ENCODE measurements around the gene MKI67.

Gene MKI67

DNA sequence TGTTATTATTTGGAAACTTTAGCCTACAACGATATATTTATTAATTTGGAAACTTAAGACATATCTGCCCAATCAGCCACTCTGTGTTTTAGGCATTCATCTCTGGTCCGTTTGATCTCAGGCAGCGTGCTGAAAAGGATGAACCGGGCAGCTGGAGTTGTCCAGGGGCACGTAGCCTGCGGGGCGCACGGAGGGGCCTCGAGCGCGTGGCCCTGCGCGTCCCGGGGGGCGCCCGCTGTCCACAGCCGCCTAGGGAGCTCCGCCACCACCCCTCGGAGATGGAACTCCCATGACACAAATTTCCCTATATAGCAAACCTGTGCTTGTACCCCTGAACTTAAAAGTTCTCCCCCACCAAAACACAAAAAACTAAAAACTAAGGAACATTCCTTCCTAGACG lies 24.3 kb upstream of the MKI67 start:
- H3K36me3 ChIP-seq (replicated peaks) = no peaks in the 10 kb centered on the region
- peak overlapping the region; percentile 69 for H3K4me3 ChIP-seq (ENCODE audit: low read depth, low read length)
- DNase-seq = no peak
- in situ Hi-C loops (cut with HindIII; ENCODE audit: low pct_ligation_motif_present, low sequenced_read_pairs) = no loop called here
- TF ChIP-seq, protein P1, sequence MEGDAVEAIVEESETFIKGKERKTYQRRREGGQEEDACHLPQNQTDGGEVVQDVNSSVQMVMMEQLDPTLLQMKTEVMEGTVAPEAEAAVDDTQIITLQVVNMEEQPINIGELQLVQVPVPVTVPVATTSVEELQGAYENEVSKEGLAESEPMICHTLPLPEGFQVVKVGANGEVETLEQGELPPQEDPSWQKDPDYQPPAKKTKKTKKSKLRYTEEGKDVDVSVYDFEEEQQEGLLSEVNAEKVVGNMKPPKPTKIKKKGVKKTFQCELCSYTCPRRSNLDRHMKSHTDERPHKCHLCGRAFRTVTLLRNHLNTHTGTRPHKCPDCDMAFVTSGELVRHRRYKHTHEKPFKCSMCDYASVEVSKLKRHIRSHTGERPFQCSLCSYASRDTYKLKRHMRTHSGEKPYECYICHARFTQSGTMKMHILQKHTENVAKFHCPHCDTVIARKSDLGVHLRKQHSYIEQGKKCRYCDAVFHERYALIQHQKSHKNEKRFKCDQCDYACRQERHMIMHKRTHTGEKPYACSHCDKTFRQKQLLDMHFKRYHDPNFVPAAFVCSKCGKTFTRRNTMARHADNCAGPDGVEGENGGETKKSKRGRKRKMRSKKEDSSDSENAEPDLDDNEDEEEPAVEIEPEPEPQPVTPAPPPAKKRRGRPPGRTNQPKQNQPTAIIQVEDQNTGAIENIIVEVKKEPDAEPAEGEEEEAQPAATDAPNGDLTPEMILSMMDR (IDR thresholded peaks at IDR 0.05; ENCODE audit: low read depth, low read length, missing control alignments) = no peak
- H3K27ac ChIP-seq = no peak overlapping the region
- no peaks in the 10 kb centered on the region for H3K27me3 ChIP-seq (replicated peaks)

DNA sequence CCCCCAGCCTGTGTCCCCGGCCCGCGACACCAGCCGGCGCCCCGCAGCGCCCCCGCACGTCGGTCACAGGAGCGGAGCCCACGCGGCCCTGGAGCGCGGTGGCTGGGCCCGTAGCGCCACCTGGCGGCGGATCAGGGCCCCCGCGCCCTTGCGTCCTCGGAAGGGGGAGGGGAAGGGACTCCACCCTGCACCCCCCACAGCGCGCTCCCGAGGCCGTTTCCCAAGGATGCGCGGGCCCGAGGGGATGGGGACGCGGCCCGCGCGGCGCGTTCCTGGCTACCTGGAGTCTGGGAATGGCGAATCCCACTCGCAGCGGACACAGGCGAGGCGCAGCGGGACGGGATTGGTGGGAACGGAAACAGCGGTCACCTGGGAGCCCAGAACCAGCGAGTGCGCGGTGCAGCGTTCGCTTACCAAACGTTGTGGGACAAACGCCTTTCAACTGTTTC lies 23.8 kb upstream of the MKI67 start:
- Histone ChIP-seq H3K4me3 (ENCODE audit: low read depth, low read length) (peak overlapping the region; percentile 69), H3K36me3 (replicated peaks) (no peaks in the 10 kb centered on the region), H3K27me3 (replicated peaks) (no peaks in the 10 kb centered on the region), H3K27ac (no peak overlapping the region)
- in situ Hi-C loops (cut with HindIII; ENCODE audit: low pct_ligation_motif_present, low sequenced_read_pairs) = no loop called here
- TF ChIP-seq, protein P1 (IDR thresholded peaks at IDR 0.05; ENCODE audit: low read depth, low read length, missing control alignments) = peak; percentile 73
- peak; percentile 24 for DNase-seq

DNA sequence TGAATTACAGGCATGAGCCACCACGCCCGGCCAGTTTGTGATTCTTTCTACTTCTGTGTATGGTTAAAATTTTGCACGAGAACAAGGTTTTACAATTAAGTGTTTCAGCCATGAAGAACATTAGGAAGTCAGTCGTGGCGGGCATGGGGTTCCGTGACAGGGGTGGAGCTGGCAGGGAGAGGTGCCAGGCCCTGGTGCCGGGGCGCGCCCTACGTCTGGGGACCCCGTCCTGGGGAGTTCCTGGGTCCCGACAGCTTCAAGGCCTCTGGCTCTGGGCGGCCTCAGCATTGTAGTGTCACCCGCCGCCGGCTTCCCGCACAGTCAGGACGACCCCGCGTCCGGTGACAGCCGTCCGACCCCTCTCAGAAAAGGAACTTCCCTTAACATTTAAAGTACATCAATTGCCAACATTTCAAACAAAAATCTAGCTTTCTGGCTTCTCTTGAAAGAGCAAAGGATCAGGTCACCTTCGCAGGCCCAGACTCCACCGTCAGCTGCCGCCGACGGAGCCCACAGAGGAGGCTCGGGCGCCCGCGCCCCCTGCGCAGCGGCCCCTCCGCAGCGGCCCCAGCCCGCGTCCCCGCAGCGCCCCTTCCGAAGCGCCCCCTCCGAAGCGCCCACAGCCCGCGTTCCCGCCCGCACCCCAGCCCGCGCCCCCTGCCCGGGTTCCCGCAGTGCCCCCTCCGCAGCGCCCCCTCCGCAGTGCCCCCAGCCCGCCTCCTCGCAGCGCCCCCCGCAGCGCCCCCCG lies 23.2 kb upstream of the MKI67 start:
- TF ChIP-seq, protein P1 (IDR thresholded peaks at IDR 0.05; ENCODE audit: low read depth, low read length, missing control alignments) = no peak
- in situ Hi-C loops (cut with HindIII; ENCODE audit: low pct_ligation_motif_present, low sequenced_read_pairs) = no loop called here
- no peaks in the 10 kb centered on the region for H3K27me3 ChIP-seq (replicated peaks)
- no peak for DNase-seq
- no peaks in the 10 kb centered on the region for H3K36me3 ChIP-seq (replicated peaks)
- peak overlapping the region; percentile 9 for H3K4me3 ChIP-seq (ENCODE audit: low read depth, low read length)
- no peak overlapping the region for H3K27ac ChIP-seq

DNA sequence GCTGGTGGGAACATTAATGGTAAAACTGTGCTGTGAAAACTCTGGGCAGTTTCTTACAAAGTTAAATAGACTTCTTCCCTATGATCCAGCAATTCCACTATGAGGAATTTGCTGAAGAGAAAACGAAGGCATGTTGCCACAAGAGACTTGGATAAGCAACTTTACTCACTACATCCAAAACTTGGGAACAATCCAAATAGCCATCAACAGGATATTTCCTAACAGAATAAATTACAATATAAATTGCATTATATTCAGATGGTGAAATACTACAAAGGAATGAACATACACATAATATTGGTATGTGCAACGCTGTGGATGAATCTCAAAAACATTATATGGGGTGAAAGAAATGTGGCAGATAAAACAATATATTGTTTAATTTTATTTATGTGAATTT lies 21.4 kb upstream of the MKI67 start:
- no peaks in the 10 kb centered on the region for H3K36me3 ChIP-seq (replicated peaks)
- no peak overlapping the region for H3K4me3 ChIP-seq (ENCODE audit: low read depth, low read length)
- no peaks in the 10 kb centered on the region for H3K27me3 ChIP-seq (replicated peaks)
- TF ChIP-seq, protein P1 (IDR thresholded peaks at IDR 0.05; ENCODE audit: low read depth, low read length, missing control alignments) = no peak
- in situ Hi-C loops (cut with HindIII; ENCODE audit: low pct_ligation_motif_present, low sequenced_read_pairs) = no loop called here
- DNase-seq = peak; percentile 21
- no peak overlapping the region for H3K27ac ChIP-seq

DNA sequence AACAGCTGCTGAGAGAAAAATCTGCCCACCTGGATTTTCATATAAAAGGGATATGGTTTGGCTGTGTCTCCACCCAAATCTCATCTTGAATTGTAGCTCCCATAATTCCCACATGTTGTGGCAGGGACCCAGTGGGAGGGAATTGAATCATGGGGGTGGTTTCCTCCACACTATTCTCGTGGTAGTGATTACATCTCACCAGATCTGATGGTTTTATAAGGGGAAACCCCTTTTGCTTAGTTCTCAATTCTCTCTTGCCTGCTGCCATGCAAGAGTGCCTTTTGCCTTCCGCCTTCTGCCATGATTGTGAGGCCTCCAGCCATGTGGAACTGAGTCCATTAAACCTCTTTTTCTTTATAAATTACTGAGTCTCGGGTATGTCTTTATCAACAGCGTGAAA lies 20.8 kb upstream of the MKI67 start:
- no peaks in the 10 kb centered on the region for H3K36me3 ChIP-seq (replicated peaks)
- DNase-seq = no peak

More for the DNA sequence above, 20.8 kb upstream of the MKI67 start:
- TF ChIP-seq, protein P1 (IDR thresholded peaks at IDR 0.05; ENCODE audit: low read depth, low read length, missing control alignments) = no peak
- no peak overlapping the region for H3K27ac ChIP-seq
- in situ Hi-C loops (cut with HindIII; ENCODE audit: low pct_ligation_motif_present, low sequenced_read_pairs) = no loop called here
- H3K4me3 ChIP-seq (ENCODE audit: low read depth, low read length) = no peak overlapping the region
- no peaks in the 10 kb centered on the region for H3K27me3 ChIP-seq (replicated peaks)
